HUES64 (cell line): ENCODE results near the gene SLIT1.

Experiments used
- H3K27ac ChIP-seq: 2 replicates; pipeline ENCODE4 v1.7.0; 2013; ENCODE audit warnings: low read depth, low read length, inconsistent platforms
- H3K27me3 ChIP-seq: 2 replicates; pipeline ENCODE4 v1.6.1; 2013; ENCODE audit warnings: mild to moderate bottlenecking, low read length; ENCODE audit not compliant: insufficient read depth
- H3K36me3 ChIP-seq: 2 replicates; pipeline ENCODE4 v1.6.1; 2013; ENCODE audit warnings: mild to moderate bottlenecking, low read length; ENCODE audit not compliant: insufficient read depth
- H3K4me1 ChIP-seq: 2 replicates; pipeline ENCODE4 v1.6.1; 2013; ENCODE audit warnings: mild to moderate bottlenecking, low read length, moderate library complexity; ENCODE audit not compliant: insufficient read depth
- H3K4me3 ChIP-seq: 2 replicates; pipeline ENCODE4 v1.5.1; 2013; ENCODE audit warnings: mild to moderate bottlenecking, low read length, moderate library complexity
- H3K9ac ChIP-seq: 2 replicates; pipeline ENCODE4 v1.6.1; 2013; ENCODE audit warnings: mild to moderate bottlenecking, low read depth, low read length
- H3K9me3 ChIP-seq: 2 replicates; pipeline ENCODE4 v1.6.1; 2013; ENCODE audit warnings: low read depth, low read length; ENCODE audit not compliant: insufficient read depth
- WGBS: fragments of 150-250, 120-280 bp; methylation state at CpG from one replicate; pipeline ENCODE4 v1.1.7; 2013; ENCODE audit warnings: missing lambda C conversion rate; 5-methylcytosine and 5-hydroxymethylcytosine counted together

The SLIT1 gene

DNA sequence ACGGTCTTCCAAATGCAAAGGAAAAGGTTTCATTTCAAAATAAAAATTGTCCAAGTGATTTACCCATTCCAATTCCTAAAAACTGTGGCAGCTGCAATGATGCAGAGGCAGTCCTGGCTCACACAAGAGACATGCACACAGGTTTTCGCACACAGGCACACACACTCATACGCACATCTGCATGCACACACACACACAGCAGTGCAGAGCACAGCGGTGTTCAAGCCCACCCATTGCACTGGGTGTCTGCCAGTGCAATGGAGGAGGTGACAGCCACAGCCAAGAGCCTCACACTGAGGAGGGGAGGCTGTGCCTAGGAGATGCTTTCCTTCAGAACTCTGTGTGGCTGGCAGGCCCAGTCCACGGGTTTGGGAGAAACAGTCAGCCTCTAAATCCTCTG lies 123.7 kb downstream of the SLIT1 start:
- Histone ChIP-seq H3K4me1 (no peaks in the 10 kb centered on the region), H3K4me3 (no peak overlapping the region), H3K27ac (no peak overlapping the region), H3K27me3 (no peaks in the 10 kb centered on the region), H3K36me3 (no peaks in the 10 kb centered on the region), H3K9me3 (no peaks in the 10 kb centered on the region), H3K9ac (no peak overlapping the region)
- WGBS, result 87% methylated on average over 5 of the region's 5 CpGs

GRCh38 chr10:97061423-97061822 lies 124.3 kb downstream of the SLIT1 start:
- Histone ChIP-seq H3K36me3 (no peaks in the 10 kb centered on the region), H3K27me3 (no peaks in the 10 kb centered on the region), H3K27ac (no peak overlapping the region), H3K9me3 (no peaks in the 10 kb centered on the region), H3K9ac (no peak overlapping the region), H3K4me3 (no peak overlapping the region), H3K4me1 (no peaks in the 10 kb centered on the region)
- WGBS, result 81% methylated on average over 2 of the region's 2 CpGs

DNA sequence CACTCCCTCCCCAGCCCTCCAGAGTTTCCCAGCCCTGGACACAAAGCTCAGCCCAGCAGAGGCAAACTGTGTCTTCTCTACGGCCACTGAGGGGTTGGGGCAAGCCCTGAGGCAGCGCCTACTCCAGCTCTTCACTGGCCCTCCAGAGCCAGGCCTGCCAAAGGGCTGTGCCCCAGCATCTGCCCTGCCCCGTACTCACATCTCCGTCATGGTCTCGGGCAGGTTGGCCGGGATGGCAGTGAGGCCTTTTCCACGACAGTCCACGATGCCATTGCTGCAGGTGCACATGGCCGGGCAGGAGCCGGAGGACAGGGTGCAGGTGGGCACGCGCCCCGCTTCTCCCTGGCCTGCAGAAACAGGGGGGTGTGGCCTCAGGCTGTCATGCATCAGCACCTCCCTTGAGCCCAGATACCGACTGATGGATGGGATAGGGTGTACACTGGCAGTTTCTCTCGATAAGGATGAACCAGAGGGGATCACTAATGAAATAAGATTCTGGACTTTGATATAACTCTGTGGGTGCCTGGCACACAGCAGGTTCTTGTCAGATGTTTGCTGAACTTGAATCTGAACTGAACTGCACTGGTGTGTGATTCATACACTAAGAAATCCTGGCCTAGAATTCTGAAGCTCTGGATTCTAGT lies 125.2 kb downstream of the SLIT1 start:
- no peak overlapping the region for H3K9ac ChIP-seq
- no peaks in the 10 kb centered on the region for H3K4me1 ChIP-seq
- H3K27ac ChIP-seq, result no peak overlapping the region
- H3K36me3 ChIP-seq, result no peaks in the 10 kb centered on the region
- WGBS, result 94% methylated on average over 15 of the region's 15 CpGs
- no peaks in the 10 kb centered on the region for H3K9me3 ChIP-seq
- H3K4me3 ChIP-seq, result no peak overlapping the region
- no peaks in the 10 kb centered on the region for H3K27me3 ChIP-seq

DNA sequence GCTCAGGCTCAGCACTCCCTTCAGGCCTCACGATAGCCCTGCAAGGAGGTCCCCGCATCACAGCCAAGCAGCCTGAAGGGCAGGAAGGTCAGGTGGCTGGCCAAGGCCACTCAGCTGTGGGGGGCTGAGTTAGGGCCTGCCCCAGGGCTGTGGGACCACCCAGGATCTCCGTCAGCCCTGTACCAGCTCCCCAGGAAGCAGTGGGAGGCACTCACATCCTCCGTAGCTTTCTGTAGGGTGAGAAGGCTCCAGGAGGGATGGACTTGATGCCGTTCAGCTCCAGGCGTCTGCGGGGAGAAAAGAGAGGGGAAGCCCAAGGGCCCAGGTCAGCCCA lies 125.9 kb downstream of the SLIT1 start:
- H3K27ac ChIP-seq, result no peak overlapping the region
- no peaks in the 10 kb centered on the region for H3K36me3 ChIP-seq
- H3K4me3 ChIP-seq, result no peak overlapping the region
- no peaks in the 10 kb centered on the region for H3K4me1 ChIP-seq
- H3K9me3 ChIP-seq, result no peaks in the 10 kb centered on the region
- no peaks in the 10 kb centered on the region for H3K27me3 ChIP-seq
- 82% methylated on average over 7 of the region's 7 CpGs for WGBS
- H3K9ac ChIP-seq, result no peak overlapping the region

- Histone ChIP-seq H3K4me1 (no peaks in the 10 kb centered on the region), H3K27me3 (no peaks in the 10 kb centered on the region), H3K36me3 (no peaks in the 10 kb centered on the region), H3K27ac (no peak overlapping the region), H3K9ac (no peak overlapping the region), H3K4me3 (no peak overlapping the region), H3K9me3 (no peaks in the 10 kb centered on the region)
- whole genome bisulfite sequencing, result 77% methylated on average over 14 of the region's 14 CpGs
Measured at GRCh38 chr10:97059006-97059871, 126.5 kb downstream of the SLIT1 start.

DNA sequence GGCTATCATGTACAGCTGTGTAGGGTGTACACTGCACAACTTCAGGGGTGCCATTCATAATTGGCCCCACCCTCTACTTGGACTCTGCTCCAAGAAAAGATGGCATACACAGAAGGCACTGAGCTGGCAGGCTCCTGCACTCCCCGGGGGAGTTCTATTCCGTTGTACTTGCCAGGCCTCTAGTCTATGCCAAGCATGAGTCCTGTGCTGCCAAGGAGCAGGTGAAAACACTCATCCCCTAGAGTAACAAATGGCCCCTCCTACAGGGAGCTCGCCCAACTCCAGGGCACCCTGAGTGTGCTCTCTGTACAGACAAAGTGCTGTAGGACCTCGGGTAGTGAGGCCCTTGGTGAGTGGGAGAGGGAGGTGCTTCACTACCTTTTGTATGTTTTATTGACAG lies 127.2 kb downstream of the SLIT1 start:
- Histone ChIP-seq H3K4me3 (no peak overlapping the region), H3K9me3 (no peaks in the 10 kb centered on the region), H3K4me1 (no peaks in the 10 kb centered on the region), H3K27ac (no peak overlapping the region), H3K9ac (no peak overlapping the region), H3K36me3 (no peaks in the 10 kb centered on the region), H3K27me3 (no peaks in the 10 kb centered on the region)
- WGBS, result 86% methylated on average over 4 of the region's 4 CpGs

DNA sequence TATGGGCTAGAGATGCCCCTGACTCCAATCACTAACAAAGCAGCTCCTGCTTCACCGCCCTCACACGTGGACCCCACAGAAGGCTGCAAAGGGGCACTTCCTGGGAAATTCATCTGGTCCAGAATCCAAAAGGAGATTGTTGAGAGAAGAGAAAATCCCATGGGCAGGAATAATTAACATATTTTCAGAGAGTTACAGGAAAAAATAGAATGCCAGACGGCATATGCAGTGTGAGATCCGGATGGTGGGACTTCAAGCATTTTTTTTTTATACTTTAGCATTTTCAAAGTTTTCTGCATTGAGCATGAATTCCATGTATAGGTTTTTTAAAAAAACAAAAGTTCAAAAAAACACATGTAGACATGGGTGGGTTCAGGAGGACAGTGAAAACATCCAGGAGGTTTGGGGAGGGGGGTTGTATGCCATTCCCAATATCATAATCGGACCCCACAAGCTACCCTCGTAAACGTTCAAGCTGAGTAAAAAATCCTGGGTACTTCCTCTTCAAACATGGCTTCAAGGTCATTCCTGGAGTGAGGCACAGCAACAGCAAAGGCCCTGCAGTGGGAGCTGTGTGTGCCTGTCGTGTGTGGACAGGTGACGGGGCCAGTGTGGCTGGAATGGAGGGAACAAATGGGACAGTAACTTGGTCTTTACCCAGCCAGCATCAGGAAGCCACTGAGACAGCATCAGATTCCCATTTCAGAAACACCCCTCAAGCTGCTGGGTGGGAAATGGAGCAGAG lies 128.1 kb downstream of the SLIT1 start:
- Histone ChIP-seq H3K4me1 (no peaks in the 10 kb centered on the region), H3K36me3 (no peaks in the 10 kb centered on the region), H3K4me3 (no peak overlapping the region), H3K27me3 (no peaks in the 10 kb centered on the region), H3K27ac (no peak overlapping the region), H3K9ac (no peak overlapping the region), H3K9me3 (no peaks in the 10 kb centered on the region)
- WGBS, result 88% methylated on average over 9 of the region's 9 CpGs

- Histone ChIP-seq H3K9ac (no peak overlapping the region), H3K27me3 (no peaks in the 10 kb centered on the region), H3K36me3 (no peaks in the 10 kb centered on the region), H3K4me1 (no peaks in the 10 kb centered on the region), H3K4me3 (no peak overlapping the region), H3K27ac (no peak overlapping the region), H3K9me3 (no peaks in the 10 kb centered on the region)
- WGBS, result 88% methylated on average over 12 of the region's 12 CpGs
Measured at GRCh38 chr10:97056003-97056630, 129.6 kb downstream of the SLIT1 start.

GRCh38 chr10:97053276-97053675 lies 132.5 kb downstream of the SLIT1 start:
- Histone ChIP-seq H3K4me1 (no peaks in the 10 kb centered on the region), H3K36me3 (no peaks in the 10 kb centered on the region), H3K4me3 (no peak overlapping the region), H3K9me3 (no peaks in the 10 kb centered on the region), H3K27ac (no peak overlapping the region), H3K9ac (no peak overlapping the region), H3K27me3 (no peaks in the 10 kb centered on the region)
- no CpG with 5 or more reads among the region's 2 CpGs for WGBS

DNA sequence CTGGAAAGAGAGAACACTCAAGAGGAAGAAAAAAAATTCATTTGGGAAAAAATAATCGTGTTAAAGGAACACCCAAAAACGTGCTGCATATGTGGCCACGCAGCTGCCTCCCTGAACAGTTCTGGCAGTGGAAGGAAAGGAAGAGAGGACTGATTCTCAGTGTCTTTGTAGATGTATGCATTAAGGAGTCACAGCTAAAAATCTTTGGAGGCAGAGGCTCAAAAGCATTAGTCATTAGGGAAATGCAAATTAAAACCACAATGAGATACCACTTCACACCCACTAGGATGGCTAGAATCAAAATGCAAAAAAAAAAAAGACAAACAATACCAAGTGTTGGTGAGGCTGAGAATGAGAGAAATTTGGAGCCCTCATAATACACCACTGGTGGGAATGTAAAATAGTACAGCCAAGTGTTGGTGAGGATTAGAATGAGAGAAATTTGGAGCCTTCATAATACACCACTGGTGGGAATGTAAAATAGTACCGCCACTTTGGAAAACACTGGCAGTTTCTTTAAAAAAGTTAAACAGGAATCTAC lies 134.7 kb downstream of the SLIT1 start:
- WGBS, result 75% methylated on average over 4 of the region's 4 CpGs
- Histone ChIP-seq H3K4me3 (no peak overlapping the region), H3K4me1 (no peaks in the 10 kb centered on the region), H3K27ac (no peak overlapping the region), H3K9me3 (no peaks in the 10 kb centered on the region), H3K27me3 (no peaks in the 10 kb centered on the region), H3K36me3 (no peaks in the 10 kb centered on the region), H3K9ac (no peak overlapping the region)
